Inflammatory macrophage treated with lipopolysaccharide for 1 hour (primary cell): ENCODE measurements around the gene CRP.
A peak's percentile ranks its signal among the peaks of the same experiment; 100 is the strongest.
"Not testable (repeated sequence)": the region's sequence is repeated elsewhere in the genome, so short reads cannot be mapped to it uniquely, and the experiment has no call there.

Experiments
- DNase-seq, 2 donors: peaks; one replicate each; pipeline ENCODE4 v3.0.0-alpha.2; 2020 to 2022

The CRP gene

GRCh38 chr1:159699246-159699645, 15.1 kb downstream of the CRP start:
- DNase-seq = no peak

DNA sequence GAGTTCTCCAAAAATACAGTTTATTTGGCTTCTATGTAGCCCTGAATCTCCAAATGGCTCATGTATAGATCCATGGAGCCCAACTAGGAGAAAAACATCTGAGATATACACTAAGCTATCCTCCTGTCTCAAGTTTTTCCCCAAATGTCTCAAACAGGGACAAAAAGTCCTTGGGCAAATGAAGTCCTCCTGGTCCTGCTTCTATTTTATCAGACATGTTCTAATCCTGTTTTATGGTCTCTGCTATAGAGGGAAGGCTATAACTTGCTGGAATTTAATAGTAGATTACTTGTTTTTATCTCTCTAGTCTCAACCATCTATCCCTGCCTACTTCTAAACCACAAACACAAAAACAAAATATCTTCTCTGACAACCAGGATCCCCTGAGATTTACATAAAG, 26.9 kb downstream of the CRP start:
- DNase-seq = no peak

GRCh38 chr1:159686599-159687299, 27.6 kb downstream of the CRP start:
- DNase-seq = no peak

DNA sequence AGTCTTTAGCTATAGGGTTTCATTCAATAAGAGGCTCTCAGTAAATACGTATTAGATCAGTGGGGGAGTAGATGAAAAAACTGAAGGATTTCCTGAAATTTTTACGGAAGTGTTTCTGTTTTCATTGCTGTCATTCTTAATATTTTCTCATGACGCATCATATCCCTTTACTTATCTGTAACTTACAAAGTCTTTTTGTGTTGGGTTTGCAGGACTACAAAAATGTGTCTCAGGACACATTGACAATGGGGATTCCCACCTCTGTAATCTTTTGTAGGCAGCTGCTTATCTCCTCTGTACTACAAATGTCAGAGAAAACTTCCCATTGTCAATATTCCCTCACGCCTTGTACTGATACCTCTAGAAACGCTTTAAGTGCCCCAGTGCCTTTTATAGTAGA, 35.5 kb downstream of the CRP start:
- DNase-seq = no peak

- DNase-seq = no peak
These were observed 39.3 kb downstream of the CRP start for GRCh38 chr1:159675046-159675445.

- not testable (repeated sequence) for DNase-seq
These were observed 42.0 kb downstream of the CRP start for GRCh38 chr1:159672390-159672789.

GRCh38 chr1:159669338-159669737, 45.1 kb downstream of the CRP start:
- no peak for DNase-seq

DNA sequence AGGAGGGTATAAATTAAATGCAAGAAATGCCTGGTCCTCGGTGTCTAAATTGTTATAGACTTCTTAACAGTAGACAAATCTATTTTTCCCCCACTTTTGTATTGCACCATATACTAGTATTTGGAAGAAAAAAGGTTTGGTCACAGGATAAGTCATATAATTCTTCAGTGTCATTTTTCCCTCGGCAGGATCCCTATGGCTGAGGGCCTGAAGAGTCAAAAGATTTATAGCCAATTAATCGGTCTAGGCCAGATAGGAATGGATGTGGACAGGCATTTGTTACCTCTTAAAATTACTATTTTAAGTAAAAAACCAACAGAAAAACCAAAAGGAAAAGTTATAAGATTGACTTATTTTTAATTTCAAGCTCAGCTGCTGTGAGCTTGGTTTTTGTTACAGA, 45.6 kb downstream of the CRP start:
- no peak for DNase-seq

- DNase-seq = peak; percentile 68 to 69
These were observed 50.1 kb downstream of the CRP start for GRCh38 chr1:159664247-159664646.

- DNase-seq = peak; percentile 13 to 15
These were observed 50.8 kb downstream of the CRP start for GRCh38 chr1:159663552-159663951.
